GM12878 (cell line): ENCODE results near the gene PSMB7. TPM values are rescaled to one million over a fixed set of nuclear protein-coding genes. Genes with fewer than 3 reads are reported as not detected.

ENCODE experiments used
- ATF3 ChIP-seq: IDR thresholded peaks from 2 replicates; pipeline ENCODE4 v1.6.1; 2011; ENCODE audit warnings: low read depth, mild to moderate bottlenecking, low read length, moderate library complexity, borderline replicate concordance; ENCODE audit errors: extremely low read depth
- DPF2 ChIP-seq: fragments of 450-650 bp; IDR thresholded peaks from 2 replicates; pipeline ENCODE4 v1.6.1; 2017; ENCODE audit warnings: mild to moderate bottlenecking
- HDGF ChIP-seq: fragments of 450-650 bp; IDR thresholded peaks from 2 replicates; pipeline ENCODE4 v1.6.1; 2016; ENCODE audit warnings: antibody characterized with exemption
- LARP7 ChIP-seq: fragments of 450-650 bp; IDR thresholded peaks from 2 replicates; pipeline ENCODE4 v1.6.1; 2017; ENCODE audit warnings: mild to moderate bottlenecking
- MEF2B ChIP-seq: fragments of 450-650 bp; IDR thresholded peaks from 2 replicates; pipeline ENCODE4 v1.6.1; 2018; ENCODE audit warnings: mild to moderate bottlenecking, moderate library complexity; ENCODE audit not compliant: partially characterized antibody, poor library complexity, severe bottlenecking
- REST ChIP-seq: IDR thresholded peaks from 2 replicates; pipeline ENCODE4 v1.6.1; 2012; ENCODE audit warnings: mild to moderate bottlenecking, low read depth, low read length
- TBL1XR1 ChIP-seq: IDR thresholded peaks from 2 replicates; pipeline ENCODE4 v1.6.1; 2012; ENCODE audit warnings: low read depth, low read length, improper control_type of control experiment
- WRNIP1 ChIP-seq: IDR thresholded peaks from 2 replicates; pipeline ENCODE4 v1.6.1; 2011; ENCODE audit warnings: low read depth, low read length, improper control_type of control experiment, borderline replicate concordance
- ZNF207 ChIP-seq: fragments of 450-650 bp; IDR thresholded peaks from 2 replicates; pipeline ENCODE4 v1.6.1; 2014; ENCODE audit warnings: antibody characterized with exemption, mild to moderate bottlenecking, borderline replicate concordance
- ZNF687 ChIP-seq: fragments of 450-650 bp; IDR thresholded peaks from 2 replicates; pipeline ENCODE4 v1.6.1; 2017; ENCODE audit warnings: mild to moderate bottlenecking, moderate library complexity
- ZSCAN29 ChIP-seq: fragments of 450-650 bp; IDR thresholded peaks from 2 replicates; pipeline ENCODE4 v1.6.1; 2017; ENCODE audit warnings: mild to moderate bottlenecking, moderate library complexity
- polyA plus RNA-seq, 11 experiments: library from polyadenylated mRNA; depleted of rRNA in 4 of 11; unstranded in 6 of 11; stranded (reverse) in 5 of 11; fragments of >200 nt; fragmentation: Nextera tagmentation in 4 of 11; fragmentation: Illumina TruSeq in 1 of 11; extraction: Ambion mirVana in 4 of 11; extraction: Trizol in 1 of 11; gene quantifications; 1 replicate in 1 of 11; 2 replicates in 10 of 11; pipeline versions ENCODE4 v1.2.1 to v1.2.3, GENCODE V29; 2011 to 2016; ENCODE audit warnings: inconsistent platforms in 2 of 11, missing spikeins in 2 of 11, low read depth in 1 of 11
- total RNA-seq, 4 experiments: library from RNA; depleted of rRNA in 3 of 4; stranded (reverse); fragments of >200 nt in 3 of 4; fragmentation: Illumina TruSeq in 1 of 4; extraction: Trizol in 1 of 4; gene quantifications; 2 replicates each; pipeline versions ENCODE4 v1.2.1 to v1.2.3, GENCODE V29; 2013 to 2021

The PSMB7 gene
- total and polyA plus RNA-seq, 10 of the 15 experiments (the other 5 are each of a cell fraction or from before 2014, with no cell fraction given) = 174 to 564 (median 268) TPM

- no peak for TF ChIP-seq TBL1XR1
- TF ChIP-seq ZNF207 = no peak
- TF ChIP-seq HDGF = no peak
- TF ChIP-seq WRNIP1 = no peak
- TF ChIP-seq ATF3 = no peak
- TF ChIP-seq ZNF687 = no peak
- TF ChIP-seq LARP7 = no peak
- no peak for TF ChIP-seq MEF2B
- TF ChIP-seq DPF2 = no peak
- no peak for TF ChIP-seq ZSCAN29
- TF ChIP-seq REST = no peak
These were observed 27.6 kb upstream of the PSMB7 start (continued) for GRCh38 chr9:124442826-124443225.
